Measurements from ENCODE around the gene MID1IP1.

DNA sequence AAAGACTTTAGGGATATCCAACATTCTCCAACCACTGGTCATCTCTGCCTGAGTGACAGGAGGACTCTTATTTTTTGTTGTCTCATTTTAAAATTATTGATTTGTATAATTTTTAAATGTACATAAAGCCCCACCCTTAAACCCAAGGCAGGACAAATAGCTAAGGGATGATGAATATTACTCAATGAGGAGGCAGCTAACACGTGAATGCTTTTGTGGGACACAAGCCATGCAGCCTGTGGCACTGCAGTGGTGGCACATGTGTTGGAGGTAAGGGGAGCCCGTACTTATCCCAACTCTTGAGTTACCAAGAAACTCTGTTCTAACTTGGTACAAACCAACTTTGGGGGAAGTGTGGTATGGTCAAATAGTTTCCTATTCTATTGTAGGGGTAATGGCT is 19.5 kb downstream of the MID1IP1 start:
- TF ChIP-seq, protein P1, sequence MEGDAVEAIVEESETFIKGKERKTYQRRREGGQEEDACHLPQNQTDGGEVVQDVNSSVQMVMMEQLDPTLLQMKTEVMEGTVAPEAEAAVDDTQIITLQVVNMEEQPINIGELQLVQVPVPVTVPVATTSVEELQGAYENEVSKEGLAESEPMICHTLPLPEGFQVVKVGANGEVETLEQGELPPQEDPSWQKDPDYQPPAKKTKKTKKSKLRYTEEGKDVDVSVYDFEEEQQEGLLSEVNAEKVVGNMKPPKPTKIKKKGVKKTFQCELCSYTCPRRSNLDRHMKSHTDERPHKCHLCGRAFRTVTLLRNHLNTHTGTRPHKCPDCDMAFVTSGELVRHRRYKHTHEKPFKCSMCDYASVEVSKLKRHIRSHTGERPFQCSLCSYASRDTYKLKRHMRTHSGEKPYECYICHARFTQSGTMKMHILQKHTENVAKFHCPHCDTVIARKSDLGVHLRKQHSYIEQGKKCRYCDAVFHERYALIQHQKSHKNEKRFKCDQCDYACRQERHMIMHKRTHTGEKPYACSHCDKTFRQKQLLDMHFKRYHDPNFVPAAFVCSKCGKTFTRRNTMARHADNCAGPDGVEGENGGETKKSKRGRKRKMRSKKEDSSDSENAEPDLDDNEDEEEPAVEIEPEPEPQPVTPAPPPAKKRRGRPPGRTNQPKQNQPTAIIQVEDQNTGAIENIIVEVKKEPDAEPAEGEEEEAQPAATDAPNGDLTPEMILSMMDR (IDR thresholded peaks at IDR 0.05 in 4 of 5, conservative IDR thresholded peaks at IDR 0.05 in 1 of 5): no peak
- no peak for TF ChIP-seq POLR2A (IDR thresholded peaks at IDR 0.05)
